ENCODE measurements around the gene GPR35.

The GPR35 gene, protein sequence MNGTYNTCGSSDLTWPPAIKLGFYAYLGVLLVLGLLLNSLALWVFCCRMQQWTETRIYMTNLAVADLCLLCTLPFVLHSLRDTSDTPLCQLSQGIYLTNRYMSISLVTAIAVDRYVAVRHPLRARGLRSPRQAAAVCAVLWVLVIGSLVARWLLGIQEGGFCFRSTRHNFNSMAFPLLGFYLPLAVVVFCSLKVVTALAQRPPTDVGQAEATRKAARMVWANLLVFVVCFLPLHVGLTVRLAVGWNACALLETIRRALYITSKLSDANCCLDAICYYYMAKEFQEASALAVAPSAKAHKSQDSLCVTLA

DNA sequence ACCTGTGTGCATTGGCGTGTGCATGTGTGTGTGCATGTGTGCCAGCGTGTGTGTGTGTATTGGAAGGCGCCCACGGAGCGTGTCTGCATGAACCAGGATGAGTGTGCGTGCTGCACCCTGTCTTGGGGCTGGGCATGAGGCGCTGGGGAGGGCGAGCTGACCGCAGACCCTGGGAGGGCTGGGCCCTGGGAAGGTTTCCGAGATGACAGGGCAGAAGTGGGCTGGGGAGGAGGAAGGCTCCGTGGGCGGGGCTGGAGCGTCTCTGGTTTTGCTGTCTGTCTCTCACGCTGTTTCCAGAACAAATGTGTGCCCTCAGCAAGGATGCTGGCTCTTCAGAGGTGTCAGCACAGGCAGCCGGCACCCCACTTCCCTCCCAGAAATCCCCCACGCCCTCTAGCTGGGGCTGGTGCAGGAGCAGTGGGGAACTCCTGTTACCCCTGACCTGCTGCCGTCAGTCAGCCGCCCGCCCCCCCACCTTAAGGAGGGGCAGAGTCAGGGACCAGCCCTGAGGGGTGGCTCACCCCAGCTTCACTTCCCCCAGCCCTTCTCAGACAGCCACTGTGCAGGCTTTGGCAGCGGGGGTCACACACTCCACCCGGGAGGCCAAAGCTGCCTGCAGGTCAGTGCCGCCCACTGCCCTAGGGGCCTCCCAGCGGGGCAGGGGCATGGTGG lies at the start of gene GPR35:
Gene GPR35 (plus strand): TSS at position 531 of the 672 bp plus-strand sequence. CDS start 4,473 bp downstream, outside the sequence.
- peak; percentile 38 for DNase-seq

DNA sequence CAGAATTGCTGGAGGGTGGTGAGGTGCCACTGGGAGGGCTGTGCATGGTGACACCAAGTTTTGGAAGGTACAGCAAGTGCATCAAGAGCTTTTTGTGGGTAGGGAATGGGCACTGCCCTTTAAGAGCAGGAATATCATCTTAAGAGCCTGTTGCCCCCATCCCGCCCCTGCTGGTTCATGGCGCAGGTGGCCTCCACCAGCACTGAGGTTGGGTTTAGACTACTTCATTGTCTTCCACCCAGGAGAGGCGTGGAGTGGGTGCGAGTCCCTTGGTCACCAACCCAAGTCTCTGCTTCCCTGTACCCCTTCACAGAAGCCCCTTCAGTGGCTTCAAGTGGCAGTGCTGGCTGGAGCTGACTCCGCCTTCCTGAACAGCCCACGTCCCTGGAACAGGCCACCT lies 49.2 kb upstream of the GPR35 start:
- DNase-seq, result no peak

- DNase-seq, result no peak
Observed at GRCh38 chr2:240576436-240577205, 48.7 kb upstream of the GPR35 start.

DNA sequence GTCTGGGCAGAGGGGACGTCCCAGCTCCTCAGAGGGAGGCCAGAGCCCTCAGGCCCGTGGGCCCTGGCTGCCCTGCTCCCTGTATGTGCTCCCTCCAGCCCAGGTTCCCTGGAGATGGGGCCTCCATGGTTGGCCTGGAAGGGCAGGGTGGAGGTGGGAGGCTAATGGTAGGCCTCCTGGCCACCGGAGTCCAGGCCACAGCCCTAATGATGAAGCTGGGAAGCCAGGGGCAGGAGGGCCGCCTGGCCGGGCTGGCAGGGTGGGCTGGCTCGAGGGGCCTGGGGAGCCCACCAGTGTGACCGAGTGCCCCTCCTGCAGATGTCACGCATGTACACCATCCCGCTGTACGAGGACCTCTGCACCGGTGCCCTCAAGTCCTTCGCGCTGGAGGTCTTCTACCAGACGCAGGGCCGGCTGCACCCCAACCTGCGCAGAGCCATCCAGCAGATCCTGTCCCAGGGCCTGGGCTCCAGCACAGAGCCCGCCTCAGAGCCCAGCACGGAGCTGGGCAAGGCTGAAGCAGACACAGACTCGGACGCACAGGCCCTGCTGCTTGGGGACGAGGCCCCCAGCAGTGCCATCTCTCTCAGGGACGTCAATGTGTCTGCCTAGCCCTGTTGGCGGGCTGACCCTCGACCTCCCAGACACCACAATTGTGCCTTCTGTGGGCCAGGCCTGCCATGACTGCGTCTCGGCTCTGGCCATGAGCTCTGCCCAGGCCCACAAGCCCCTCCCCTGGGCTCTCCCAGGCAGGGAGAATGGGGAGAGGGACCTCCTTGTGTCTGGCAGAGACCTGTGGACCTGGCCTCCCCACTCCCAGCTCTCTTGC lies 47.8 kb upstream of the GPR35 start:
- DNase-seq, result no peak

DNA sequence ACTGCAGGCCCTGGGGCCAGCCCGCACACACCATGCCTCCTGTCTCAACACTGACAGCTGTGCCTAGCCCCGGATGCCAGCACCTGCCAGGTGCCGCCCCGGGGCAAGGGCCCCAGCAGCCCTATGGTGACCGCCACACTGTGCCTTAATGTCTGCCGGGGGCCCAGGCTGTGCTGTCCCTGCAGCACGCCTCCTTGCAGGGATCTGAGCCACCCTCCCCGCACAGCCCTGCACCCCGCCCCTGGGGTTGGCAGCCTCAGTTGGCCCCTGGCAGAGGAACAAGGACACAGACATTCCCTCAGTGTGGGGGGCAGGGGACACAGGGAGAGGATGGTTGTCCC lies 47.2 kb upstream of the GPR35 start:
- DNase-seq, result no peak

- DNase-seq, result no peak
Observed at GRCh38 chr2:240578488-240578887, 46.8 kb upstream of the GPR35 start.

- DNase-seq, result no peak
Observed at GRCh38 chr2:240579071-240579762, 46.1 kb upstream of the GPR35 start.

- DNase-seq, result no peak
Observed at GRCh38 chr2:240579771-240580614, 45.3 kb upstream of the GPR35 start.

GRCh38 chr2:240581811-240582210 lies 43.5 kb upstream of the GPR35 start:
- DNase-seq, result no peak

DNA sequence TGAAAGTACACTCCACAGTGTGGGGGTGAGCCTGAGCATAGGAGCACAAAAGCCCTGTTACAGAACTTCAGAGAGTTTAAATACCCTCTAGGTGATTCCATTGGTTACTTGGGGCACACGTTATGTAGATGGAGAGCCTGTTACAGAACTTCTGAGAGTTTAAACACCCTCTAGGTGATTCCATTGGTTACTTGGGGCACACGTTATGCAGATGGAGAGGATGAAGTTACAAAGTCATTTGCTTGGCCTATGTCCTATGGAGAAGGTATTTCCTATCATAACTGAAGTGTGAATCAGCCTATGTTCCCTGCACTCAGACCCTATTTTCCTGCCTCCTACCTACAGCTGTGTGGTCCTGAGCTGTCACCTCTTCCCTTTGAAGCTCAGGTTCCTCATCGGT lies 42.5 kb upstream of the GPR35 start:
- no peak for DNase-seq

DNA sequence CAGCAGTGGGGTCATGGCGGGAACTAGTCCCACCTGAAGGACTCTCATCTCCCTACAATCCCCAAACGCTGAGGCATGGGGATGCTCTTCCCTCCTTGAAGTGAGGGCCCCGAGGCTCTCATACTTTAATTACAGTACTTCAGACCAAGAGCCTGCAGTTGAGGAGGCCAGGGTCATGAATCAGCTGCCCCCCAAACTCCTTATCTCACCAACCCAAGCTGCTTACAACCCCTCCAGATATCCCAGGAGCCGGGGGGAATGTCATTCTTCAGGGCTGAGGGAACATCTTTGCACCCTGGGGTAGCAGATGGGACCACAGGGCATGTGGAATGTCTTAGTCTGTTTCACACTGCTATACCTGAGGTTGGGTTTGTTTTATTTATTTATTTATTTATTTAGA lies 41.5 kb upstream of the GPR35 start:
- no peak for DNase-seq

DNA sequence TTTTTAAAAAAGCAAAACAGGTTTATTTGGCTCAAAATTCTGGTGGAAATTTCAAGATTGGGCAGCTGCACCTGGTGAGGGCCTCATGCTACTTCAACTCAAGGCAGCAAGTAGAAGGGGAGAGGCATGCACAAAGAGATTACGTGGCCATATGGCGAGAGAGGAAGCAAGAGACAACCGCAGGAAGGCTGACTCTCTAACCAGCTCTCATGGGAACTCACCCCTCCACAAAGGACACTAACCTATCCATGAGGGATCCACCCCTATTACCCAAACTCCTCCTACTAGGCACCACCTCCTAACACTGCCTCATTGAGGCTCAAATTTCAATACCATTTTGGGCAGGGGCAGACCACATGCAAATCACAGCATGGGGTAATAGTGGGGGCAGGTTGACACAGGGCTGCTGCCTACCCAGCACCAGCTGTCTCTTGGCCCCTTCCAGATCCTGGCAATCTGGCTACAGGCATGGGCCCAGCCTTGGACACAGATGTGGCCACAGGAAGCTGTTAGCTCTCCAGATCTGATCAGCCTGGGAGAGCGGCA lies 40.7 kb upstream of the GPR35 start:
- DNase-seq, result peak; percentile 23

- no peak for DNase-seq
Observed at GRCh38 chr2:240585101-240585500, 40.2 kb upstream of the GPR35 start.

DNA sequence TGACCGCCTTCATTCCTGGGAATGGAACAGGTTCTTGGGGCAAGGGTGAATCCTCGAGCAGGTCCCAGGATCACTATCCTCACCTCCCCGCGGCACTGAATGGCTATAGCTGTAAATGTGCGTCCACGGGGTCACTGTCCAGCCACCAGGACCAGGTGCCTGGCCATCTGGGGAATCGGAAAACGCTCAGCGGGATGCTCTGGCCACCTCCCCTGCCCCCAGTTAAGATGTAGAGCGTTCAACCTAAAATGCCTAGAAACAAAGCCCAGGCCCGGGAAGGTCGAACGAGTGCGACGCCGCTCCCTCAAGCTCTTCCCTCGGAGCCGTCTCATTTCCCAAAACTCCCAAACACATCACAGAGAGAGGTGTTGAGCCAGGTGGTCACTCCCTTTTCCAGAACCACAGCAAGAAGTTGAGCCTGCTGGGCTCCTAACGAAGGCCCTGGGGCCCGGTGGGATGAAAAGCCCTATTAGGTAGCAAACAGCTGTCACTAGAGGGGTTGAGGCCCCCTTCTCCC lies 39.5 kb upstream of the GPR35 start:
- peak; percentile 12 for DNase-seq

DNA sequence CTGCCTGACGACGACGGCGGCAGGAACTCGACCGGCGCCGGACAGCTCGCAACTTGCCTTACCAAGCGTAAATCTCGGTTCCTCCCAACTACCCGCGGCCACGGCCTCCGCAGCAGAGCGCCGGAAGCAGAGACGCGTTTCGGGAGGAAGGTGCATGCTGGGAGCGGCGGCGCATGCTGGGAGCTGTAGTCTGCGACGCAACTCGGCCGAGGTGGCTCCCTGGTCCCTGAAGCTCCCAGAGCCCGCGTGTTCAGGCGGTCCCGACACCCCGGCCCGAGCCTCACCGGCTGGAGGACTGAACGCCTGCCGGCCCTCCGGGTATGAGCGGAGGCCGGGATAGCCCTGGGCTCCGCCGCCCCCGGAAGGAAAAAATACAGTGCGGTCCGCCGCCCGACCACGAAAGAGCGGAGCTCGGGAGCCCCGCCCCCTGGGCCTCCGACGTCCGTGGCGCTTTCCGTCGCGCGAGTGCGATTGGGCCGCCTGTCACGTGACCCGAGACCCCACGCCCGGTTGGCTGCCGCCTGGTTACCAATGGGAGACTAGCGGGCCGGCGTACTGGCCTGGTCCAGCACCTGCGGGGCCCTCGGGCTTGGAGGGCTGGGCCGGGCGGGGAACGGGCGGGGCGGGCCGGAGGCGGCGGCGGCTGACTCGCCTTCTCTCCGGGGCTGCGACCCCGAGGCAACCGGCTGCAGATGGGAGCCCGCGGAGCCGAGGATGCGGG lies 38.9 kb upstream of the GPR35 start, which contains the start of gene CAPN10:
Gene CAPN10 (plus strand): TSS at position 537 of the 721 bp plus-strand sequence. CDS start 178 bp downstream, at position 715.
- DNase-seq, result peak; percentile 98

DNA sequence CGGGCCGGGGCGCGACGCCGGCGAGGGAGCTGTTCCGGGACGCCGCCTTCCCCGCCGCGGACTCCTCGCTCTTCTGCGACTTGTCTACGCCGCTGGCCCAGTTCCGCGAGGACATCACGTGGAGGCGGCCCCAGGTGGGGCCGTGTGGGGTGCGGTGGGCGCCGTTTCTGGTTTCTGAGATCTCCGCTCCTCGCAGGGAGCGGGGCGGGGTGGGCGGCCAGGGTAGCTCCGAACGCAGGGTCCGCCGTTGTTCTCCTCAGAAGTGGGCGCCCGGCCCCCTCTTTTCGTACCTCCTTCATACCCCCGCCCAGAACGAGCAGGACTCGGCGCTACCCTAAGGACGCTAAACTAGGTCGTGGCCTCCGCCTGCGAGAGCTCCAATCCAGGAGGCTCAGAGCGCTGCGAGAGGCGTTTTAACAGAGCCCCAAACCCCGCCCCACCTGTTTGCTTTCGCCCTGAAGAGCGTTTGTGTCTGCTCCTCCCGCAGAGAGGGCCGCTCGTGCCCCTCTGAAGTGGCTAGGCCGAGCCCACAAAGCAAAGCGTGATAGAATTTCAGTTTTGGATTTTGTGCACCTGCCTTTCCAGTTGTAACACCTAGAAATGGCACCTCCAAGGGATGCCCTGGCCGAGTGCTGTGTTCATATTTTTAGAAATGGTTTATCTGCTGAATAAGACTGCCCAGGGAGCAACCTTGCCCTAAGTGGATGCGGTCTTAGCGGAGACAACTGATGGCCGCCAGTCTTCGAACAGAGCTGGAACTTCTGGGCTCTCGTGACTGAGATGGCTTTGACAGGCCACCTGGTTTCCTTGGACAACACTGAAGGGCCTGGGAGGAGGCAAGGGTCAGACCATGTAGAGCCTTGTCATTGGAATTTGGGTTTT lies 38.1 kb upstream of the GPR35 start:
- peak; percentile 23 for DNase-seq

DNA sequence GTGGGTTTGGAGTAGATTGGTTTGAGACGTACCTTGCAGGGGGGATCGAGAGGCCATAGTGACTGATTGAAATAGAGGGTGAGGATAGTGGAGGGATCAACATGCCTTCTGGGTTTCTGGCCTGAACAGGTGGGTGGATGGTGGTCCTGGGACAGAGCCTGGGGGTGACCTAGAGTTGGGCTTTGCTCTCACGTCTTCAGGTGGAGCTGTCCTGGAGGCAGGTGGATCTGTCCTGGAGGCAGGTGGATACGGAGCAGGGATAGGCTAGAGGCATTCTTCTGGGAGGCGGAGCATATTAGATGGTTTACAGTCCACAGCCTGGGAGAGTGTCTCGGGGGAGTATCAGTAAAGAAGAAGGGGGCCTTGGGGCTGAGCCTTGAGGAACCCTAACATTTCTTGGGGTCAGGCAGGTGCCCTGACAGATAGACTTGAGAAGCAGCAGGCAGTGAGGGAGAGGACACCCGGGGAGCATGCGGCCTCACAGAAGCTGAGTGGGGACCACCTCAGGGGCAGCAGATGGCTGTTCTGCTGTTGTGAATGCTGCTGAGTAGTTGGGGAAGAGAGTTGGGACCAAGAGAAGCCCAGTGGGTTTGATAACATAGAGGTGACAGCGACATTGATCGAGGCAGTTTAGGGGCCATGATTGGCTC lies 37.1 kb upstream of the GPR35 start:
- peak; percentile 34 for DNase-seq

DNA sequence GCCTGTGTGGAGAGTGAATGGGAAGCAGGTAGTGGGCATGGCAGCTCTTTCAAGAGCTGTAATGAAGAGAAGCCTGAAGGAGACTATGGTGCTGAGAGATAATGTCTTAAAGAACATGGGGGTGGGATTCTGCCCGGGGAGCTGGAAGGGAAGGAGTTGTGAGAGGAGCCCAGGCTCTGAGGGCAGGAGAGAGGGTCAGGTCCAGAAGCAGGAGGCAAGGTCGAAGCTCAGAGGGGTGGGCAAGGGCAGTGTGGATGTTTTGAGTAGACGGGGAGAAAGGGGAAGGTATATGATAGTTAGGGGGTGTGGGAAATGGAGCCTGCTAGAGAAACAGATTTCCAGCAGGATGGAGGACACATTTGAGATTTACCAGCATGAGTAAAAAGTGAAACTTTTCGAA lies 36.6 kb upstream of the GPR35 start:
- no peak for DNase-seq
